HG02981 (cell line): ENCODE data around the gene PMP22.
"Not testable (repeated sequence)": the region's sequence is repeated elsewhere in the genome, so short reads cannot be mapped to it uniquely, and the experiment has no call there.

Experiments
- ATAC-seq: cut with Tn5 transposase; IDR thresholded peaks from one replicate; pipeline ENCODE4 v1.9.1; 2021; ENCODE audit warnings: mild to moderate bottlenecking, moderate library complexity; ENCODE audit not compliant: unreplicated experiment

Gene PMP22

GRCh38 chr17:15257258-15257788 is 7.8 kb downstream of the PMP22 start:
- ATAC-seq: peak; percentile 71

GRCh38 chr17:15256689-15257088 is 8.4 kb downstream of the PMP22 start:
- no peak for ATAC-seq

- ATAC-seq: no peak
These were observed 9.2 kb downstream of the PMP22 start for GRCh38 chr17:15255713-15256454.

- ATAC-seq: no peak
These were observed 14.8 kb downstream of the PMP22 start for GRCh38 chr17:15250135-15250860.

GRCh38 chr17:15249487-15249886 is 15.6 kb downstream of the PMP22 start:
- ATAC-seq: no peak

GRCh38 chr17:15247891-15248529 is 17.1 kb downstream of the PMP22 start:
- no peak for ATAC-seq

GRCh38 chr17:15245054-15245453 is 20.1 kb downstream of the PMP22 start:
- ATAC-seq: no peak

GRCh38 chr17:15240644-15241043 is 24.5 kb downstream of the PMP22 start:
- ATAC-seq: no peak

GRCh38 chr17:15239491-15239890 is 25.6 kb downstream of the PMP22 start:
- ATAC-seq: no peak

- ATAC-seq: no peak
These were observed 26.3 kb downstream of the PMP22 start for GRCh38 chr17:15238676-15239422.

GRCh38 chr17:15238057-15238456 is 27.1 kb downstream of the PMP22 start:
- no peak for ATAC-seq

- no peak for ATAC-seq
These were observed 28.1 kb downstream of the PMP22 start for GRCh38 chr17:15237106-15237425.

GRCh38 chr17:15236281-15237105 is 28.6 kb downstream of the PMP22 start:
- no peak for ATAC-seq

GRCh38 chr17:15233971-15234370 is 31.2 kb downstream of the PMP22 start:
- ATAC-seq: no peak

- no peak for ATAC-seq
These were observed 31.9 kb downstream of the PMP22 start for GRCh38 chr17:15233022-15233805.

- ATAC-seq: no peak
These were observed 32.6 kb downstream of the PMP22 start for GRCh38 chr17:15232517-15232915.

- no peak for ATAC-seq
These were observed 33.1 kb downstream of the PMP22 start for GRCh38 chr17:15231851-15232516.

GRCh38 chr17:15230866-15231265 is 34.3 kb downstream of the PMP22 start:
- ATAC-seq: no peak

- not testable (repeated sequence) for ATAC-seq
These were observed 43.3 kb downstream of the PMP22 start for GRCh38 chr17:15221827-15222226.
